Middle frontal gyrus (tissue), 1 donor: Measurements from ENCODE around the gene MUC21.
"Not testable (repeated sequence)": the region's sequence is repeated elsewhere in the genome, so short reads cannot be mapped to it uniquely, and the experiment has no call there.

Experiments
- DNase-seq: peaks from one replicate; pipeline ENCODE4 v3.0.0-alpha.2; 2015; ENCODE audit warnings: low spot score; ENCODE audit errors: extremely low spot score

Gene MUC21

GRCh38 chr6:30966154-30966553, 17.4 kb upstream of the MUC21 start:
- no peak for DNase-seq

DNA sequence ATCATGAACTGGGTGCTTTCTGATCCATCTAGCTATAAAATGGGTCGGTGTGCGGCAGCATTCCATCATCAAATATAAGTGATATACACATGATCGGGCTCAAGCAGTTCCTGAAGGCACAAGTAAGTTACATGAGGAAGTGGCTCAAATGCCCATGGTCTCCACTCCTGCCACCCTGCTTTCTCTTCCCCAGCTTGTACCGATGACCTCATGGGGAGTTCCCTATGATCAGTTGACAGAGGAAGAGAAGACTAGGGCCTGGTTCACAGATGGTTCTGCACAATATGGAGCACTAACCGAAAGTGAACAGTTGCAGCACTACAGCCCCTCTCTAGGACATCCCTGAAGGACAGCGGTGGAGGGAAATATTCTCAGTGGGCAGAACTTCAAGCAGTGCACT, 14.3 kb upstream of the MUC21 start:
- DNase-seq = not testable (repeated sequence)

DNA sequence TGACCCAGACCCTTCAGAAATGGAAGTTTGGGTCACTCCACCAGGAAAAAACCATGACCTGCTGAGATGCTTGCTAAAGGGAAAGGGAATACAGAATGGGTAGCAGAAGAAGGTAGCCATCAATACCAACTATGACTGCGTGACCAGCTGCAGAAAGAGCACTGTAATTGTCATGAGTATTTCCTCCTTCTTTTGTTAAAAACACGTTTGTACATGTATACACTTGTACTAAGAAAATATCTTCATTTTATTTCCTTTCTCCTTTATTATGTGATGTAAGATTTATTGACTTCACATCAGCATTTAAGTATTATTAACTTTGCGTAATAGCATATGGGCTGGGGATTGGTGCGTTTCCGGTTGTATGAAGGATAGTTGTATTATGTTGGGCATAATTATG, 12.6 kb upstream of the MUC21 start:
- DNase-seq = no peak

DNA sequence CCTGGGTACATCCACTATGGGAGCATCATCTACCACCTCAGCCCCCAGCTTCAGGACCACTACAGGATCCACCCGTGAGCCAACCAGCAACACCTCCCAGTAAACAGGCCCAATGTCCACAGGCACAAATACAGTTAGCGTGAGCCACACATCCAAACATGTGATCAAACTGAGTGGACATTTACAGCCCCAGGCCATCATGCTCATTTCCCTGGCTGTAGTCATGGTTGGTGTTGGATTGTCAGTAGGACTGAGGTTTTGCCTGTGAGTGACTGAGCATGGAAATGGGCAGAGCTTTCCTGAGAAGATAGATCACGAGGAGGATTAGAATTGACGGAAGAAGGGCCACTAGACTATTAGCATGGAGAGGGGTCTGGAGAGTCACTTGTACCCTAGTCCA, 10.7 kb upstream of the MUC21 start:
- DNase-seq = no peak

DNA sequence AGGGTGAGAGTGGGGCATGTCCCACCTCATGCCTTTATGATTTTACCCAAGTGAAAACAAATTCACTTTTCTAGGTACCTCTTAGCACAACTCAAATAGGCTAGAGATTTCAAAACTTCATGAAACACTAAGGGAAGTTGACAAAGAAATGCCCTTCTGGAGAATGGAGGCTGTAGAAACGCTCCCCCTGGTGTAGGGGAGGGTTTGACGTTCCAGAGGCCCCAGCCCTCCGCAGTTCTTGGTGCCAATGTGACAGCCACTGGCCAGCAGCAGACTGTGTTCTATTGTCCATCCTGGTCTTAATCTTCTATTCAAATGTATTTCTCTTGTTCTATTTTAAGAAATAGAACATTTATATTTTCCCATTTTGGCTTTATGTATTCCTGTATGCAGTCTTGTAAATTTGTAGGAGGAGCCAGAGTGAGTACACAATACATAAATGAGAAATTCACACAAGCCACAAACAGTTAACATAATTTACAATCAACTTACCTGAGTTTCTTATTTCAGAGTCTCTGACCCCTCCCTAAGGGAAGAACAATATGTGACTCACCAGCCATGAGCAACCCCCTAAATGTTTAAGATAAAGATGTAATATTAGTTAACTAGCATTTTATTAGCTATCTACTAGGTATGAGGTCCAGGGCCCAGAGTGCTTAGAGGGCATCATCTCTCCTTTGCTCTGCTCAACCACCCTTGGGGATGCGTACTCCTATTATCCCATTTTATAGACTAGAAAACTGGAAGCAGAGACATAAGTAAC, 8.8 kb upstream of the MUC21 start:
- DNase-seq = no peak

DNA sequence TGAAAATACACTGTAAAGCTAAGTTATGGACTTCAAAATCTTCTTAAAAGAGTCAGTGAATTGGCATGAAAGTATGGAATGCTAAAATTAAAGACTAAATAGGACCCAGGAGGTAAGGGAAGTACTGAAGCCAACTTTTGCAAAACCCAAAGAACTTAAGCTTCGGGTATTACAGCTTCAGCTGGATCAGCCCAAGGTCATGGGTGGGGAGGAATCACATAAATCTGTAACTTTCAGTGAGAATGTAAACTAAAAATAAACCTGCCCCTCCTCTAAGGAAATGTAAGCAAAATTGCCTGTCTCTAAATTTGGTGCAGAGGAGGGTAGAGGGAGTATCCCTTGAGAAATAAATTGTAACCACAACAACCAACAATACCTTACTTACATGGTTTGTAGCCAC, 4.4 kb upstream of the MUC21 start:
- DNase-seq = no peak

DNA sequence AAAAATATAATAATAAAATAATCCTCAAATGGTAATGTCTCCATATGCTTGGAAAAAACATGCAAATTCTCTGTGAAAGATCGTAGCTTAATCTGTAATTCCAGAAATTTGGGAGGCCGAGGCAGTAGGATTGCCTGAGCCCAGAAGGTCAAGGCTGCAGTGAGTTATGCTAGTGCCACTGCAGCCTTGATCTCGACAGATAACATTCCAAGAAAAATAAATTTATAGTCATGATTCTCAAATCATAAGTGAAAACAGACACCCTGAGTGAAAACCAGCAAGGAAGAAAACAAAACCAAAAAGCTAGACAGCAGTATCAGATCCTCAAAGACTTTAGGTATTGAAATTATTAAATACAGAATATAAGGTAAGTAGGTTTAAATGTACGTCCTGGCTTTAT, 3.8 kb upstream of the MUC21 start:
- no peak for DNase-seq

GRCh38 chr6:30981942-30982772, 1.4 kb upstream of the MUC21 start:
- no peak for DNase-seq

DNA sequence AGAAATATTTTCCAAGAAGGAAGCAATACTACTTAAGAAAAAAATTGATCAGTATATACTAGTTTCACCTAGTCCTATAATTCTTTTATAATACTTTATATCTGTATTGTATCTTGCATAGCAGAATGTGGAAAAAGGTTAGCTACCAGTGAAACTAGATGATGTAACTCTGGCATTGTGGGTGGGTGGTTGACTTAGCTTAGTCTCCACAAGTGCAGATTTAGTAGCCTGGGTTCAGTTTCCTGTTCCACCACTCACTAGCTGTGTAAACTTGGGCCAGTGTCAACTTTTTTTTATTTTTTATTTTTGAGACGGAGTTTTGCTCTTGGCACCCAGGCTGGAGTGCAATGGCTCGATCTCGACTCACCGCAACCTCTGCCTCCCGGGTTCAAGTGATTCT, 2.0 kb downstream of the MUC21 start:
- DNase-seq = no peak

- DNase-seq = no peak
Observed at GRCh38 chr6:30987304-30987703, 3.8 kb downstream of the MUC21 start.

GRCh38 chr6:30988209-30988825, 4.8 kb downstream of the MUC21 start:
- no peak for DNase-seq

GRCh38 chr6:30990422-30991086, 7.0 kb downstream of the MUC21 start:
- DNase-seq = no peak

DNA sequence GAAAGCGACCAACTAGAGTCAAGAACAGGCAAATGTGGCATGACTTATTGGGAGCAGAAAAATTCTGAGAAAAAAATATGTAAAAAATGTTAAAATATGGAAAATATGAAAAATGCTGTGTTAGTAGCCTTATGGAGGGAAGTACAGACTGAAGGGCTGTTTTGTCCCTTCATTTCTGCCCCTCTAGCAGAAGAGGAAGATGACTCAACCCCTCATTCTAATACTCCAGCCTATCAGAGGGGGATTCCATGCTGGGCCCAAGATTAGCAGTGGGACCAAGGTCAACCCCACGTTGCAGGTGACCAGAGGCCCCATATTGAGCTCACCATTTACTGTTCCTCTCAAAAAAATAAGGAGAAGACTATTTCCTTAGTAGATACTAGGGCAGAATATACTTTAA, 8.4 kb downstream of the MUC21 start:
- DNase-seq = no peak

DNA sequence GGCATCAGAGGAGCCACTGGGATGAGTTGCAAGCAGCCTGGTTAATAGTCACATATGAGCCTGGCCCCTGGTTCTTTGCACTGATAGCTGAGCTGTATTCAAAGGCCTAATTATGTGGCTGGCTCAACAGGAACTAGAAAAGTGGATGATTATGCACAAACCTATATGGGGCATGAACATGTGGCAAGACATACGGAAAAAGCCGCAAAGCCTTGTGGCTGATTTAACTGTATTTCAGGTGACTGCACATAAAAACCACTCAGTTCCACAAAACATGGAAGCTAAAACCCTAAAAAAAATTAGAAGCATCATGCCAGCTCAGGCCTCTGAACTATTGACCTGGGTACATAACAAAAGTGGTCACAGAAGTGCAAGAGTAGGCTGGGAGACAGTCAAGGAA, 13.8 kb downstream of the MUC21 start:
- DNase-seq = no peak

DNA sequence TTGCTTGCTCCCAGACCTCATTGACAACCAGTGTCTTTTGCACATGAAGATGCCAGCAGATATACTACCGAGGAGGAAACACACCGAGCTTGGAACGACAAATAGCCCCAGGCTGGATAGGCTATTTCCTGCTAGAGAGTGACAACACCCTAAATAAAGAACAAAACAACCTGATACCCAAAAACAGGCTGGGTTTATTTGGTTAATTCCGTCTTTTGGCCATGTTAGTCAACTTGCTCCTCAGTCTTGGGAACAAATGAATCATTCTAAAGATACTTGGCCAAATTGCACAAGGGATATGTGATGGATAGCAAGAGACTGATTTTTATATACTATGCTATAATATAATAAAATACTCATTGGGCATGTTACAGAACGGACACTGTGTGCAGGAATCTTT, 15.3 kb downstream of the MUC21 start:
- no peak for DNase-seq

- DNase-seq = not testable (repeated sequence)
Observed at GRCh38 chr6:31000067-31000860, 16.7 kb downstream of the MUC21 start.

GRCh38 chr6:31001281-31001888, 17.9 kb downstream of the MUC21 start:
- DNase-seq = no peak

- no peak for DNase-seq
Observed at GRCh38 chr6:31002471-31002870, 19.0 kb downstream of the MUC21 start.

GRCh38 chr6:31004794-31005193, 21.3 kb downstream of the MUC21 start:
- DNase-seq = no peak

GRCh38 chr6:31005249-31006020, 21.9 kb downstream of the MUC21 start:
- no peak for DNase-seq
